SK-N-SH treated with all-trans-retinoic acid at 6 μM for 48 hours (cell line): ENCODE measurements around the gene CTIF.

Experiments used
- ATAC-seq: fragments of 200-7000 bp; cut with Tn5 transposase; 3 replicates; pipeline ENCODE4 v1.9.1; 2020; ENCODE audit warnings: mild to moderate bottlenecking, moderate library complexity
- BACH2 ChIP-seq: fragments of 250-450 bp; sonication (Bioruptor Pico); IDR thresholded peaks from 2 replicates; pipeline ENCODE4 v1.9.0; 2021; ENCODE audit warnings: mild to moderate bottlenecking, borderline replicate concordance
- CSDC2 ChIP-seq: fragments of 250-450 bp; sonication (Bioruptor Pico); IDR thresholded peaks from 2 replicates; pipeline ENCODE4 v1.5.0; 2020; ENCODE audit warnings: mild to moderate bottlenecking, moderate library complexity
- CSRNP3 ChIP-seq: fragments of 250-450 bp; sonication (Bioruptor Pico); IDR thresholded peaks from 2 replicates; pipeline ENCODE4 v1.5.1; 2021; ENCODE audit warnings: mild to moderate bottlenecking, moderate library complexity
- GLIS3 ChIP-seq: fragments of 250-450 bp; sonication (Bioruptor Pico); IDR thresholded peaks from 2 replicates; pipeline ENCODE4 v1.5.0; 2020; ENCODE audit warnings: mild to moderate bottlenecking, moderate library complexity
- ISL1 ChIP-seq: fragments of 250-450 bp; sonication (Bioruptor Pico); IDR thresholded peaks from 2 replicates; pipeline ENCODE4 v2.1.2; 2022; ENCODE audit warnings: mild to moderate bottlenecking, moderate library complexity
- OSR1 ChIP-seq: fragments of 250-450 bp; sonication (Bioruptor Pico); IDR thresholded peaks from 2 replicates; pipeline ENCODE4 v1.8.0; 2022; ENCODE audit warnings: moderate library complexity, mild to moderate bottlenecking, inconsistent platforms
- PATZ1 ChIP-seq: fragments of 250-450 bp; sonication (Bioruptor Pico); IDR thresholded peaks from 2 replicates; pipeline ENCODE4 v1.8.0; 2020; ENCODE audit warnings: mild to moderate bottlenecking, moderate library complexity, borderline replicate concordance
- POU6F1 ChIP-seq: fragments of 250-450 bp; sonication (Bioruptor Pico); IDR thresholded peaks from 2 replicates; pipeline ENCODE4 v1.8.0; 2021; ENCODE audit warnings: low read depth, mild to moderate bottlenecking, moderate library complexity, borderline replicate concordance
- PPARA ChIP-seq: fragments of 250-450 bp; sonication (Bioruptor Pico); IDR thresholded peaks from 2 replicates; pipeline ENCODE4 v1.5.0; 2020; ENCODE audit warnings: mild to moderate bottlenecking, borderline replicate concordance
- RARB ChIP-seq: fragments of 250-450 bp; sonication (Bioruptor Pico); IDR thresholded peaks from 2 replicates; pipeline ENCODE4 v1.8.0; 2021; ENCODE audit warnings: mild to moderate bottlenecking, moderate library complexity
- SNAI2 ChIP-seq: fragments of 250-450 bp; sonication (Bioruptor Pico); IDR thresholded peaks from 2 replicates; pipeline ENCODE4 v1.5.0; 2020; ENCODE audit warnings: mild to moderate bottlenecking, moderate library complexity
- TCF4 ChIP-seq: fragments of 250-450 bp; sonication (Bioruptor Pico); IDR thresholded peaks from 2 replicates; pipeline ENCODE4 v1.8.0; 2021; ENCODE audit warnings: mild to moderate bottlenecking, moderate library complexity, borderline replicate concordance
- TOX ChIP-seq: fragments of 250-450 bp; sonication (Bioruptor Pico); IDR thresholded peaks from 2 replicates; pipeline ENCODE4 v1.8.0; 2021; ENCODE audit warnings: mild to moderate bottlenecking, moderate library complexity, borderline replicate concordance
- TSHZ2 ChIP-seq: fragments of 250-450 bp; sonication (Bioruptor Pico); IDR thresholded peaks from 2 replicates; pipeline ENCODE4 v1.5.0; 2020; ENCODE audit warnings: mild to moderate bottlenecking, moderate library complexity
- ZC3H10 ChIP-seq: fragments of 250-450 bp; sonication (Bioruptor Pico); IDR thresholded peaks from 2 replicates; pipeline ENCODE4 v1.5.1; 2021; ENCODE audit warnings: mild to moderate bottlenecking, moderate library complexity
- ZFP3 ChIP-seq: fragments of 250-450 bp; sonication (Bioruptor Pico); IDR thresholded peaks from 2 replicates; pipeline ENCODE4 v1.5.0; 2020; ENCODE audit warnings: mild to moderate bottlenecking, moderate library complexity
- ZFP30 ChIP-seq: fragments of 450-650 bp; formaldehyde crosslinking; IDR thresholded peaks from 2 replicates; pipeline ENCODE4 v1.5.0; 2022; ENCODE audit warnings: mild to moderate bottlenecking, moderate library complexity
- ZNF565 ChIP-seq: fragments of 450-650 bp; formaldehyde crosslinking; conservative IDR thresholded peaks from 2 replicates; pipeline ENCODE4 v1.5.0; 2020; ENCODE audit warnings: low read depth, mild to moderate bottlenecking, moderate library complexity
- ZNF70 ChIP-seq: fragments of 450-650 bp; formaldehyde crosslinking; IDR thresholded peaks from 2 replicates; pipeline ENCODE4 v1.5.0; 2020; ENCODE audit warnings: mild to moderate bottlenecking, moderate library complexity
- ZNF8 ChIP-seq: fragments of 450-650 bp; formaldehyde crosslinking; IDR thresholded peaks from 2 replicates; pipeline ENCODE4 v1.5.0; 2020; ENCODE audit warnings: mild to moderate bottlenecking, moderate library complexity

The CTIF gene

GRCh38 chr18:48783616-48784520 is 245.0 kb downstream of the CTIF start:
- no peak for ATAC-seq
- TF ChIP-seq GLIS3 (CRISPR knock-in tag) (no peak), PATZ1 (CRISPR knock-in tag) (no peak)

- no peak for ATAC-seq
- no peak for TF ChIP-seq CSDC2
- no peak for TF ChIP-seq ZC3H10 (CRISPR knock-in tag)
- TF ChIP-seq PPARA (CRISPR knock-in tag) = no peak
- TF ChIP-seq GLIS3 (CRISPR knock-in tag) = no peak
- TF ChIP-seq, all 23 proteins: peak for 0
These were observed 245.8 kb downstream of the CTIF start for GRCh38 chr18:48784656-48785055.

DNA sequence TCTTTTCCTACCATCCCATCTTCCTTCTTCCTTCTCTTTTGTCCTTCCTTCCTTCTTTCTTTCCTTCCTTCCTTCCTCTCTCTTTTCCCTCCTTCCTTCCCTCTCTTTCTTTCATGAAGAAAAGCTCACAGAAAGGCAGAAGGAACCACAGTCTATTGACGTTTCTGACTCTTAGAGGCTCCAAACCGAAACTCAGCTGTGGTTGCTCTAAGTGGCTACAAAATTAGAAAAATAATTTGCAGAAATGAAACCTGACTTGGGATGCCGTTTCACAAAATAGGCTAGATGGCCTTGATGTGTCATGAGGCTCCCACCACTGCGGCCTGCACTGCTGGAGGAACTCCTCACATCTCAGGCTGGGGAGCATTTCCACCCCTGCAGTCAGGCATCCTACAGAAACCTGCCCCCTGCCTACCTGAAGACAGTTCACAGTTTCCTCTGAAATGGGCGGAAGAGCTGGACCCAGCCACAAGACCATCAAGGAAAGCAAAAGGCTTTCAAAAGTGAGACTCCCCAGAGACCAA is 246.3 kb downstream of the CTIF start:
- ATAC-seq = no peak
- TF ChIP-seq RARB (no peak), ZFP30 (CRISPR knock-in tag) (no peak), CSDC2 (no peak), ZNF70 (CRISPR knock-in tag) (no peak), OSR1 (CRISPR knock-in tag) (no peak), ZNF565 (CRISPR knock-in tag) (no peak), POU6F1 (CRISPR knock-in tag) (no peak), ZNF8 (CRISPR knock-in tag) (no peak), BACH2 (CRISPR knock-in tag) (no peak), TCF4 (CRISPR knock-in tag) (no peak), ISL1 (CRISPR knock-in tag) (no peak)

GRCh38 chr18:48785736-48786454 is 247.1 kb downstream of the CTIF start:
- TF ChIP-seq ZNF8 (CRISPR knock-in tag) = no peak
- TF ChIP-seq TSHZ2 (CRISPR knock-in tag) = no peak
- TF ChIP-seq CSRNP3 (CRISPR knock-in tag) = no peak
- TF ChIP-seq ZNF70 (CRISPR knock-in tag) = no peak
- TF ChIP-seq RARB = no peak
- no peak for TF ChIP-seq ISL1 (CRISPR knock-in tag)
- TF ChIP-seq TOX (CRISPR knock-in tag) = no peak
- no peak for TF ChIP-seq ZFP3
- TF ChIP-seq TCF4 (CRISPR knock-in tag) = no peak
- no peak for TF ChIP-seq PPARA (CRISPR knock-in tag)
- no peak for TF ChIP-seq ZNF565 (CRISPR knock-in tag)
- TF ChIP-seq GLIS3 (CRISPR knock-in tag) = no peak
- no peak for TF ChIP-seq BACH2 (CRISPR knock-in tag)
- no peak for TF ChIP-seq ZC3H10 (CRISPR knock-in tag)
- TF ChIP-seq SNAI2 = no peak
- no peak for TF ChIP-seq PATZ1 (CRISPR knock-in tag)
- ATAC-seq = no peak
